ENCODE measurements around the gene MBD5. TPM values are rescaled to one million over a fixed set of nuclear protein-coding genes. Genes with fewer than 3 reads are reported as not detected.
A peak's percentile ranks its signal among the peaks of the same experiment; 100 is the strongest.

The MBD5 gene
- total and polyA plus RNA-seq, 4 donors = 5.7 to 140 (median 21.2) TPM

DNA sequence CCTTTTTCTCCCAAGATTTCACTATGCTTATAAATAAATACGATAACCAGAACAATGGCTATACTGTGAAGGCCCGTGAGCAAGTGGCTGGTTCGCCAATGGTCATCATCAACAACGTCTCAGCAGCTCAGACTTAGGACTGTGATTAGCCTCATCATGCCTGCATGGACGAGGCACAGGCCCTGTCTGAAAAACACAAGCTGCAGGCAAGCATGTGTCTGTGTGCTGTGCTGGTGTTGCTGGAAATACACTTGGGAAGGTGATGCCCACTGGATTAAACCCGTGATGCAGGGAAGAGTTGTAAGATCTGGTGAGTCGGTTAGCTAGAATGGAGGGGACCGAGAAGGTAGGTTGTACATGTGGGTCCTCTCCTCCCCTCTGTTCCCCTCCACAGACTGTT lies 512.1 kb downstream of the MBD5 start:
- peaks cover 0 to 4% (median 0%) of the 10 kb centered on the region in 4 donors for H3K9me3 ChIP-seq (ENCODE audit: control insufficient read depth in 4 of 4, insufficient read depth in 3 of 4, low read length in 3 of 4)
- H3K36me3 ChIP-seq (ENCODE audit: control insufficient read depth in 4 of 4, insufficient read depth in 4 of 4, low read length in 4 of 4) = no peaks in the 10 kb centered on the region
- H3K27ac ChIP-seq (ENCODE audit: low read depth in 1 of 2, low read length in 1 of 2) = no peak overlapping the region
- WGBS, 2 donors = 94 to 97% methylated on average over 8 of the region's 8 CpGs
- ATAC-seq (ENCODE audit: insufficient read depth, low FRiP score) (no peak), DNase-seq (no peak)
- TF ChIP-seq, protein P1, sequence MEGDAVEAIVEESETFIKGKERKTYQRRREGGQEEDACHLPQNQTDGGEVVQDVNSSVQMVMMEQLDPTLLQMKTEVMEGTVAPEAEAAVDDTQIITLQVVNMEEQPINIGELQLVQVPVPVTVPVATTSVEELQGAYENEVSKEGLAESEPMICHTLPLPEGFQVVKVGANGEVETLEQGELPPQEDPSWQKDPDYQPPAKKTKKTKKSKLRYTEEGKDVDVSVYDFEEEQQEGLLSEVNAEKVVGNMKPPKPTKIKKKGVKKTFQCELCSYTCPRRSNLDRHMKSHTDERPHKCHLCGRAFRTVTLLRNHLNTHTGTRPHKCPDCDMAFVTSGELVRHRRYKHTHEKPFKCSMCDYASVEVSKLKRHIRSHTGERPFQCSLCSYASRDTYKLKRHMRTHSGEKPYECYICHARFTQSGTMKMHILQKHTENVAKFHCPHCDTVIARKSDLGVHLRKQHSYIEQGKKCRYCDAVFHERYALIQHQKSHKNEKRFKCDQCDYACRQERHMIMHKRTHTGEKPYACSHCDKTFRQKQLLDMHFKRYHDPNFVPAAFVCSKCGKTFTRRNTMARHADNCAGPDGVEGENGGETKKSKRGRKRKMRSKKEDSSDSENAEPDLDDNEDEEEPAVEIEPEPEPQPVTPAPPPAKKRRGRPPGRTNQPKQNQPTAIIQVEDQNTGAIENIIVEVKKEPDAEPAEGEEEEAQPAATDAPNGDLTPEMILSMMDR (IDR thresholded peaks at IDR 0.05; ENCODE audit: control extremely low read depth, extremely low read depth) = no peak
- peaks cover 0 to 11% (median 0%) of the 10 kb centered on the region in 5 donors for H3K4me1 ChIP-seq (ENCODE audit: control insufficient read depth in 5 of 5, insufficient read depth in 5 of 5, low read length in 5 of 5)
- no peaks in the 10 kb centered on the region for H3K27me3 ChIP-seq (ENCODE audit: control insufficient read depth in 3 of 3, insufficient read depth in 3 of 3, low read length in 2 of 3)
- no peak overlapping the region for H3K9ac ChIP-seq (ENCODE audit: insufficient read depth in 1 of 2, low read length in 2 of 2)
- H3K4me3 ChIP-seq = no peak overlapping the region

DNA sequence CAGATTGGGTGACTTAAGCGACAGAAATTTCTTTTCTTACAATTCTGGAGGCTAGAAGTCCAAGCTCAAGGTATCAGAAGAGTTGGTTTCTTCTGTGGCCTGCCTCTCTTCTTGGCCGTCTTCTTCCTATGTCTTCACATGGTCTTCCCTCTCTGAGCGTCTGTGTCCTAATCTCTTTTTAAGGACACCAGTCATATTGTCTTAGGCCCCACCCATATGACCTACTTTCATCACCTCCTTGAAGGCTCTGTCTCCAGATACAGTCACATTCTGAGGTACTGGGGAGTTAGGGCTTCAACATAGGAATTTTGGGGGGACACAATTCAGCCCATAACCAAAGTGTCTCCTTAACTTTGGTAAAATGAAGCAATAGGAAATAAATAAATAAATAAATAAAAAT lies 512.8 kb downstream of the MBD5 start:
- 79 to 81% methylated on average over 3 of the region's 3 CpGs for WGBS, 2 donors
- Histone ChIP-seq H3K27me3 (ENCODE audit: control insufficient read depth in 3 of 3, insufficient read depth in 3 of 3, low read length in 2 of 3) (no peaks in the 10 kb centered on the region), H3K9me3 (ENCODE audit: control insufficient read depth in 4 of 4, insufficient read depth in 3 of 4, low read length in 3 of 4) (peaks cover 0 to 4% (median 0%) of the 10 kb centered on the region in 4 donors), H3K4me3 (no peak overlapping the region), H3K9ac (ENCODE audit: insufficient read depth in 1 of 2, low read length in 2 of 2) (no peak overlapping the region), H3K36me3 (ENCODE audit: control insufficient read depth in 4 of 4, insufficient read depth in 4 of 4, low read length in 4 of 4) (no peaks in the 10 kb centered on the region), H3K4me1 (ENCODE audit: control insufficient read depth in 5 of 5, insufficient read depth in 5 of 5, low read length in 5 of 5) (peaks cover 0 to 11% (median 0%) of the 10 kb centered on the region in 5 donors), H3K27ac (ENCODE audit: low read depth in 1 of 2, low read length in 1 of 2) (no peak overlapping the region)
- DNase-seq = no peak
- no peak for ATAC-seq (ENCODE audit: insufficient read depth, low FRiP score)
- TF ChIP-seq, protein P1 (IDR thresholded peaks at IDR 0.05; ENCODE audit: control extremely low read depth, extremely low read depth) = no peak

DNA sequence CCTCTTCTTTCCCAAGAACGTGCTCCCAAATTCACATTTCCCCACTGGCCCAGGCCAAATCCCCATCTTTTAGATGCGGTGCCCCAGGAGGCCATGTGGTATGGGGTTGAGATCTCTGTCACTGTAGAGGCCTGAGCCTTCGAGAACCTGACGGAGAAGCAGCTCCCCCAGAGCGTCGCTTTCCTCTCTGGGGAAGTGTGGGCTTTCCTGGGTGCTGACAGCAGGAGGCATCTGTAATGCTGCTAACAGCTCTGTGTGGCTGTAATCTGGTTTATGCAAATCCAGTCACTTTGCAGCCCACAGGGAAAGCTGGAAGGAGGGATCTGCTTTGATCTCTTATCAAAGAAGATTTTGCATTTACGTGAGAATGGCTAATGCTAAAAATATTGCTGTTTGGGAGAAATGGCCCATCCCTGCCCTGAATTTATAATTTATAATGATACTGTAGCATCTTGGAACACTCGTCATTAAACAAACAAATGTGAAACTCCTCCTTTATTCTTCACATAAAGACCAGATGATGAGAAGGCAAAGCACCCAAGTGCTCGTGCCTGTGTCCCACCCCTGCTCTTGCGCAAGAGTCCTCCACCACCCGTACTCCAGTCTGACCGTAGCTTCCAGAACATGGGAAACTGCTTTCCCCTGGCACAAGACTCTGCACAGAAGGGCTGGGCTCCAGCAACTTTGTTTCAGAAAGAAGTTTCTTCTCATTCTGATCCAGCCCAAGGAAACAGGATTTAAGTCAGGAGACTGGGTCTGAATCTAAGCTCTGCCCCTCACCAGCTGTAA lies 513.7 kb downstream of the MBD5 start:
- WGBS, 2 donors = 65 to 67% methylated on average over 12 of the region's 12 CpGs
- Histone ChIP-seq H3K9ac (ENCODE audit: insufficient read depth in 1 of 2, low read length in 2 of 2) (no peak overlapping the region), H3K36me3 (ENCODE audit: control insufficient read depth in 4 of 4, insufficient read depth in 4 of 4, low read length in 4 of 4) (no peaks in the 10 kb centered on the region), H3K27me3 (ENCODE audit: control insufficient read depth in 3 of 3, insufficient read depth in 3 of 3, low read length in 2 of 3) (no peaks in the 10 kb centered on the region), H3K9me3 (ENCODE audit: control insufficient read depth in 4 of 4, insufficient read depth in 3 of 4, low read length in 3 of 4) (peaks cover 0 to 4% (median 0%) of the 10 kb centered on the region in 4 donors), H3K4me1 (ENCODE audit: control insufficient read depth in 5 of 5, insufficient read depth in 5 of 5, low read length in 5 of 5) (peaks cover 0 to 11% (median 0%) of the 10 kb centered on the region in 5 donors), H3K4me3 (no peak overlapping the region), H3K27ac (ENCODE audit: low read depth in 1 of 2, low read length in 1 of 2) (no peak overlapping the region)
- DNase-seq = peak; percentile 31 to 71 (median 47)
- TF ChIP-seq, protein P1 (IDR thresholded peaks at IDR 0.05; ENCODE audit: control extremely low read depth, extremely low read depth) = no peak
- ATAC-seq (ENCODE audit: insufficient read depth, low FRiP score) = peak; percentile 55
